ENCODE data around the gene TENT4B. TPM values are rescaled to one million over a fixed set of nuclear protein-coding genes. Genes with fewer than 3 reads are reported as not detected.
A peak's percentile ranks its signal among the peaks of the same experiment; 100 is the strongest.
"Not testable (repeated sequence)": the region's sequence is repeated elsewhere in the genome, so short reads cannot be mapped to it uniquely, and the experiment has no call there.

Gene TENT4B
- total and polyA plus RNA-seq, 4 donors, result 11.1 to 18.3 (median 15.7) TPM

GRCh38 chr16:50132571-50132970 is 20.5 kb upstream of the TENT4B start:
- H3K36me3 ChIP-seq (ENCODE audit: control insufficient read depth, insufficient read depth, low read length); H3K4me1 ChIP-seq (ENCODE audit: control insufficient read depth, insufficient read depth, low read length); DNase-seq (ENCODE audit: low read depth in 4 of 6, low spot score in 6 of 6); H3K27ac ChIP-seq (ENCODE audit: low read depth, low read length); H3K9me3 ChIP-seq (ENCODE audit: control insufficient read depth, insufficient read depth, low read length); H3K4me3 ChIP-seq (ENCODE audit: low read depth, low read length); H3K27me3 ChIP-seq (ENCODE audit: control insufficient read depth, insufficient read depth, low read length): not testable (repeated sequence)
- WGBS (ENCODE audit: insufficient coverage), result 94% methylated on average over 4 of the region's 7 CpGs

DNA sequence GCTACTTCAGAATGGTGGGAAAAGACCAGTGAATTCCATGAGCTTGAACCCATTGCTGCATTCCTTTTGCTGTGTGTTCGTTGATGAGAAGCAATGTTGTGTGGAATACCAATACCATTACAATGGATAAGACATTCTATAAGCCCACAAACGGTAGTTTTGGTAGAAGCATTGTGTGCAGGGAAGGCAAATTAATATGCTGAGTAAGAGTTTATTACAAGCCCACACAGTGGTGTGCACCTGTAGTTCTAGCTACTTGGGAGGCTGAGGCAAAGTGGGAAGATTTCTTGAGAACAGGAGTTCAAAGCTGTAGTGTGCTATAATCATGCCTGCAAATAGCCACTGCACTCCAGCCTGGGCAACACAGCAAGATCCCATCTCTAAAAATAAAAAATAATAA is 19.9 kb upstream of the TENT4B start:
- H3K4me1 ChIP-seq (ENCODE audit: control insufficient read depth, insufficient read depth, low read length), result no peaks in the 10 kb centered on the region
- no peaks in the 10 kb centered on the region for H3K36me3 ChIP-seq (ENCODE audit: control insufficient read depth, insufficient read depth, low read length)
- no peaks in the 10 kb centered on the region for H3K9me3 ChIP-seq (ENCODE audit: control insufficient read depth, insufficient read depth, low read length)
- no peak overlapping the region for H3K4me3 ChIP-seq (ENCODE audit: low read depth, low read length)
- H3K27ac ChIP-seq (ENCODE audit: low read depth, low read length), result no peak overlapping the region
- no CpG with 5 or more reads among the region's 2 CpGs for WGBS (ENCODE audit: insufficient coverage)
- DNase-seq (ENCODE audit: low read depth in 4 of 6, low spot score in 6 of 6), result no peak
- no peaks in the 10 kb centered on the region for H3K27me3 ChIP-seq (ENCODE audit: control insufficient read depth, insufficient read depth, low read length)

DNA sequence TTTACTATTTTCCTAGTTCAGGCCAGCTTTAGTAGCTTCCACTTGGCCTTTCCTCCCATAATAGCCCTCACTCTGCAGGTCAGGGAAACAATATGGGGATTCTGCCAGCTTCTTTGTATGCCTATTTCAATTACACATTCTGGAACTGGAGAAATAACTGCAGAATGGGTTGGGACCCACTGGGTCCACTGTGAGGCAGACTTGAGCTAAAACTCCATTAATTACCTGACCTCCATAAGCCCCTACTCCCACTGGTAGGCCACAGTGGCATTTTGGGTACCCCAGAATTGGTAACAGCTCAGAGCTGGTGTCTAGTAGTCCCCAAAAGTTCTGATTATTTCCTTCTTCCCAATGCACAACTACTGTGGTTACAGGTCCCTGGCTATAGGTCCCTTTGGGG is 16.7 kb upstream of the TENT4B start:
- DNase-seq (ENCODE audit: low read depth in 4 of 6, low spot score in 6 of 6), result no peak
- peaks cover 2% of the 10 kb centered on the region for H3K9me3 ChIP-seq (ENCODE audit: control insufficient read depth, insufficient read depth, low read length)
- no peaks in the 10 kb centered on the region for H3K36me3 ChIP-seq (ENCODE audit: control insufficient read depth, insufficient read depth, low read length)
- no peaks in the 10 kb centered on the region for H3K4me1 ChIP-seq (ENCODE audit: control insufficient read depth, insufficient read depth, low read length)
- H3K27ac ChIP-seq (ENCODE audit: low read depth, low read length), result no peak overlapping the region
- no peaks in the 10 kb centered on the region for H3K27me3 ChIP-seq (ENCODE audit: control insufficient read depth, insufficient read depth, low read length)
- no peak overlapping the region for H3K4me3 ChIP-seq (ENCODE audit: low read depth, low read length)

- WGBS (ENCODE audit: insufficient coverage), result 100% methylated on average over 2 of the region's 3 CpGs
- DNase-seq (ENCODE audit: low read depth in 4 of 6, low spot score in 6 of 6), result no peak
- Histone ChIP-seq H3K9me3 (ENCODE audit: control insufficient read depth, insufficient read depth, low read length) (peaks cover 2% of the 10 kb centered on the region), H3K27me3 (ENCODE audit: control insufficient read depth, insufficient read depth, low read length) (no peaks in the 10 kb centered on the region), H3K27ac (ENCODE audit: low read depth, low read length) (no peak overlapping the region), H3K4me3 (ENCODE audit: low read depth, low read length) (no peak overlapping the region), H3K36me3 (ENCODE audit: control insufficient read depth, insufficient read depth, low read length) (no peaks in the 10 kb centered on the region), H3K4me1 (ENCODE audit: control insufficient read depth, insufficient read depth, low read length) (no peaks in the 10 kb centered on the region)
Measured at GRCh38 chr16:50137268-50137667, 15.8 kb upstream of the TENT4B start.

GRCh38 chr16:50139580-50139979 is 13.5 kb upstream of the TENT4B start:
- Histone ChIP-seq H3K27me3 (ENCODE audit: control insufficient read depth, insufficient read depth, low read length) (no peaks in the 10 kb centered on the region), H3K4me1 (ENCODE audit: control insufficient read depth, insufficient read depth, low read length) (no peaks in the 10 kb centered on the region), H3K27ac (ENCODE audit: low read depth, low read length) (no peak overlapping the region), H3K9me3 (ENCODE audit: control insufficient read depth, insufficient read depth, low read length) (peaks cover 2% of the 10 kb centered on the region), H3K36me3 (ENCODE audit: control insufficient read depth, insufficient read depth, low read length) (no peaks in the 10 kb centered on the region), H3K4me3 (ENCODE audit: low read depth, low read length) (no peak overlapping the region)
- no CpG with 5 or more reads among the region's 1 CpG for WGBS (ENCODE audit: insufficient coverage)
- no peak for DNase-seq (ENCODE audit: low read depth in 4 of 6, low spot score in 6 of 6)

GRCh38 chr16:50144211-50144610 is 8.9 kb upstream of the TENT4B start:
- Histone ChIP-seq H3K9me3 (ENCODE audit: control insufficient read depth, insufficient read depth, low read length) (peaks cover 2% of the 10 kb centered on the region), H3K4me3 (ENCODE audit: low read depth, low read length) (no peak overlapping the region), H3K4me1 (ENCODE audit: control insufficient read depth, insufficient read depth, low read length) (no peaks in the 10 kb centered on the region), H3K36me3 (ENCODE audit: control insufficient read depth, insufficient read depth, low read length) (no peaks in the 10 kb centered on the region), H3K27ac (ENCODE audit: low read depth, low read length) (no peak overlapping the region), H3K27me3 (ENCODE audit: control insufficient read depth, insufficient read depth, low read length) (no peaks in the 10 kb centered on the region)
- DNase-seq (ENCODE audit: low read depth in 4 of 6, low spot score in 6 of 6), result peak in 1 of 6 donors; percentile 8
- no CpG with 5 or more reads among the region's 2 CpGs for WGBS (ENCODE audit: insufficient coverage)

DNA sequence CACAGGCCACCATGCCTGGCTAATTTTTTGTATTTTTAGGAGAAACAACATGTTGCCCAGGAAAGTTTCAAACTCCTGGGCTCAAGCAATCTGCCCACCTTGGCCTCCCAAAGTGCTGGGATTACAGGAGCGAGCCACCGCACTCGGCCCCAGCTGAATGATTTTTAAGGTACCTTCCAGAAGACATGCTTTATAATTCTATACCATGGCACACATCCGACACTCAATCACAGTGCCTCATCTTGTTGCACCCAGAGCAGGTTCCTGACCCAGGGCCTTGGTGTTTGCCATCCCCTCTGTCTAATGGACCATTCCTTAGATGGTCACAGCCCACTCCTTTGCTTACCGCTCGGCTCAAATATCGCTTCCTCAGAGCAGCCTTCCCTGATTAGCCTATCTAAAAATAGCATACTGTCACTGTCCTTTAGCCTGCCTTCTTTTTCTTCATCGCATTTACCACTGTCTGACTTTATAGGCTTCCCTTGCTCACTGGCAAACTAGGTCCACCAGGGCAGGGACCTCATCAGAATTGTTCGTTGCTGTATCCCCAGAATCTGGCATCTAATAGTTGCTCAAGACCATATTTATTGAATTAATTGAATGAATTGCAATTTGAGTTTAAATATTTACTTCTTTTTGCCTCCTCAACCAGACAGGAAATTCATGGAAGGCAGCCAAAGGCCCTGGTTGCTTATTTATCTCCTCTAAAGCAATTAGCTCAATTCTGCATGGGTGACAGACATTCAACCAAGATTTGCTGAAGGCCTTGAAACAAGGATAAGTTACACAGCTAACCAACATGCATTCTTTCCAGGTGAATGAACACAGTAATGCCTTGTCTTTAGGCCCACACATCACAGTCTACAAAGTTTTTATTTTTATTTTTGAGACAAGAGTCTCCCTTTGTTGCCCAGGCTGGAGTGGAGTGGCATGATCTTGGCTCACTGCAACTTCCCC is 6.3 kb upstream of the TENT4B start:
- WGBS (ENCODE audit: insufficient coverage), result 80% methylated on average over 8 of the region's 9 CpGs
- no peaks in the 10 kb centered on the region for H3K27me3 ChIP-seq (ENCODE audit: control insufficient read depth, insufficient read depth, low read length)
- H3K9me3 ChIP-seq (ENCODE audit: control insufficient read depth, insufficient read depth, low read length), result no peaks in the 10 kb centered on the region
- H3K4me3 ChIP-seq (ENCODE audit: low read depth, low read length), result no peak overlapping the region
- H3K36me3 ChIP-seq (ENCODE audit: control insufficient read depth, insufficient read depth, low read length), result no peaks in the 10 kb centered on the region
- DNase-seq (ENCODE audit: low read depth in 4 of 6, low spot score in 6 of 6), result peak in 2 of 6 donors; percentile 26 to 44
- H3K27ac ChIP-seq (ENCODE audit: low read depth, low read length), result no peak overlapping the region
- no peaks in the 10 kb centered on the region for H3K4me1 ChIP-seq (ENCODE audit: control insufficient read depth, insufficient read depth, low read length)

GRCh38 chr16:50151322-50151721 is 1.8 kb upstream of the TENT4B start:
- no peak overlapping the region for H3K27ac ChIP-seq (ENCODE audit: low read depth, low read length)
- H3K9me3 ChIP-seq (ENCODE audit: control insufficient read depth, insufficient read depth, low read length), result no peaks in the 10 kb centered on the region
- H3K27me3 ChIP-seq (ENCODE audit: control insufficient read depth, insufficient read depth, low read length), result no peaks in the 10 kb centered on the region
- DNase-seq (ENCODE audit: low read depth in 4 of 6, low spot score in 6 of 6), result no peak
- no peaks in the 10 kb centered on the region for H3K36me3 ChIP-seq (ENCODE audit: control insufficient read depth, insufficient read depth, low read length)
- H3K4me1 ChIP-seq (ENCODE audit: control insufficient read depth, insufficient read depth, low read length), result peaks cover 12% of the 10 kb centered on the region
- H3K4me3 ChIP-seq (ENCODE audit: low read depth, low read length), result no peak overlapping the region
- WGBS (ENCODE audit: insufficient coverage), result 93% methylated on average over 5 of the region's 5 CpGs

GRCh38 chr16:50151756-50152155 is 1.4 kb upstream of the TENT4B start:
- H3K4me1 ChIP-seq (ENCODE audit: control insufficient read depth, insufficient read depth, low read length), result peaks cover 16% of the 10 kb centered on the region
- no peaks in the 10 kb centered on the region for H3K36me3 ChIP-seq (ENCODE audit: control insufficient read depth, insufficient read depth, low read length)
- no peak for DNase-seq (ENCODE audit: low read depth in 4 of 6, low spot score in 6 of 6)
- no peaks in the 10 kb centered on the region for H3K9me3 ChIP-seq (ENCODE audit: control insufficient read depth, insufficient read depth, low read length)
- H3K4me3 ChIP-seq (ENCODE audit: low read depth, low read length), result no peak overlapping the region
- WGBS (ENCODE audit: insufficient coverage), result 98% methylated on average over 11 of the region's 11 CpGs
- no peaks in the 10 kb centered on the region for H3K27me3 ChIP-seq (ENCODE audit: control insufficient read depth, insufficient read depth, low read length)
- H3K27ac ChIP-seq (ENCODE audit: low read depth, low read length), result no peak overlapping the region

DNA sequence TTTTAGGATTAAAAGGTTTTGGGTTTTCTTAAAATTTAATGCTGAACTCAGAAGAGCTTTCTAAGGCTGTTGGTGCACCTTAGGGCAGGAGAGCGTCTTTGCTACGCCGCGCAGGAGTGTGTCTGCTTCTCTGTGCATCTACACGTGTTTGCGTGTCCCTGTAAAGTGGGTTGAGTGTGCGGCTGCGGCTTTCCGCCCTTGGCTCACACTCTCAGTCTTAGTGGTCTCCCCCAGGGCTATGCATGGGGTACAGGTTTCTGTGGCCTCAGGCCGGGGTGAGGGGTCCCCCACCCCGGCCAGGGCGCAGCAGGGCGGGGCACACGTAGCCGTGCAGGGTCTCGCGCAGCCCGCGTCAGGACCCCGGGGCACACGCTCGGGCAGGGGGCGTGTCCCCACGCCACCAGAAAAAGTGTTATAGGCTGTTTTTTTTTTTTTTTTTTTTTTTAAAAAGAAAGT is 727 bp upstream of the TENT4B start:
- Histone ChIP-seq H3K27ac (ENCODE audit: low read depth, low read length) (peak overlapping the region; percentile 94), H3K36me3 (ENCODE audit: control insufficient read depth, insufficient read depth, low read length) (no peaks in the 10 kb centered on the region)
- WGBS (ENCODE audit: insufficient coverage), result 0% methylated on average over 24 of the region's 24 CpGs

More for the DNA sequence above, 727 bp upstream of the TENT4B start:
- Histone ChIP-seq H3K4me3 (ENCODE audit: low read depth, low read length) (peak overlapping the region; percentile 63), H3K27me3 (ENCODE audit: control insufficient read depth, insufficient read depth, low read length) (no peaks in the 10 kb centered on the region), H3K4me1 (ENCODE audit: control insufficient read depth, insufficient read depth, low read length) (peaks cover 16% of the 10 kb centered on the region), H3K9me3 (ENCODE audit: control insufficient read depth, insufficient read depth, low read length) (no peaks in the 10 kb centered on the region)
- peak in 1 of 6 donors; percentile 71 for DNase-seq (ENCODE audit: low read depth in 4 of 6, low spot score in 6 of 6)

All from spinal cord (tissue), 10 donors.